NCI-H146 (cell line): ENCODE results near the gene TMEM17.
A peak's percentile ranks its signal among the peaks of the same experiment; 100 is the strongest.

Experiments used
- DNase-seq: peaks from one replicate; lab custom pipeline; 2025; lab: John Stamatoyannopoulos, UW

Gene TMEM17

GRCh38 chr2:62472312-62472711 lies 33.7 kb downstream of the TMEM17 start:
- no peak for DNase-seq

GRCh38 chr2:62471816-62472215 lies 34.2 kb downstream of the TMEM17 start:
- no peak for DNase-seq

- no peak for DNase-seq
Measured at GRCh38 chr2:62471404-62471803, 34.6 kb downstream of the TMEM17 start.

GRCh38 chr2:62469548-62469947 lies 36.4 kb downstream of the TMEM17 start:
- DNase-seq: no peak

- no peak for DNase-seq
Measured at GRCh38 chr2:62469114-62469513, 36.9 kb downstream of the TMEM17 start.

- peak; percentile 89 for DNase-seq
Measured at GRCh38 chr2:62467475-62468321, 38.3 kb downstream of the TMEM17 start.

GRCh38 chr2:62467100-62467474 lies 38.9 kb downstream of the TMEM17 start:
- DNase-seq: peak; percentile 97

- no peak for DNase-seq
Measured at GRCh38 chr2:62466503-62466854, 39.5 kb downstream of the TMEM17 start.

GRCh38 chr2:62465741-62466502 lies 40.1 kb downstream of the TMEM17 start:
- no peak for DNase-seq

- DNase-seq: no peak
Measured at GRCh38 chr2:62465039-62465740, 40.8 kb downstream of the TMEM17 start.

GRCh38 chr2:62464221-62465007 lies 41.6 kb downstream of the TMEM17 start:
- DNase-seq: no peak

GRCh38 chr2:62462211-62462610 lies 43.8 kb downstream of the TMEM17 start:
- DNase-seq: no peak

- no peak for DNase-seq
Measured at GRCh38 chr2:62461707-62462106, 44.3 kb downstream of the TMEM17 start.

GRCh38 chr2:62461017-62461553 lies 44.9 kb downstream of the TMEM17 start:
- no peak for DNase-seq

GRCh38 chr2:62460175-62460574 lies 45.8 kb downstream of the TMEM17 start:
- peak; percentile 28 for DNase-seq

GRCh38 chr2:62459672-62460071 lies 46.3 kb downstream of the TMEM17 start:
- DNase-seq: no peak

GRCh38 chr2:62459106-62459505 lies 46.9 kb downstream of the TMEM17 start:
- DNase-seq: no peak

GRCh38 chr2:62458671-62459081 lies 47.3 kb downstream of the TMEM17 start:
- DNase-seq: no peak

GRCh38 chr2:62458206-62458641 lies 47.8 kb downstream of the TMEM17 start:
- peak; percentile 12 for DNase-seq

- peak; percentile 66 for DNase-seq
Measured at GRCh38 chr2:62457556-62457955, 48.4 kb downstream of the TMEM17 start.

GRCh38 chr2:62456721-62457539 lies 49.1 kb downstream of the TMEM17 start:
- DNase-seq: peak; percentile 82
